ENCODE measurements around the gene TULP4.
"Not testable (repeated sequence)": the region's sequence is repeated elsewhere in the genome, so short reads cannot be mapped to it uniquely, and the experiment has no call there.

Gene TULP4

DNA sequence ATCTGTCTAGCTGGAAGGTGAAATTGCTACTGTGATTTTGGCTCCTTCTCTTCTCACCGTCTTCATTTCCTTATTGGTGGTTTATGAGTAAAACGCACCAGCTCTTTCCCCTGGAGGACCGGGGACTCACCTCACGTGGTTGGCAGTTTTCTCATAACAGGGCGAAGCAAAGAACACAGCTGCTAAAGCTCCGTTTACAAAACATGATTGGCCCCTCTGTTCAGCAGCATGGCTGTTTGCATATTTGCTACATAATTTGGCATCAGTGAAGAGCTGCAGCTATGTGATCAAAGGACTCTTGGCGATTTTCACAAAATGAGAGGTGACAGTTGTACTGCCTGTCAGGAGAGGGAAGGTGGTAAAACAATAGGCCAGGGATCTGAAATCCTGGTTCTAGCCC, 227.1 kb downstream of the TULP4 start:
- DNase-seq: no peak

GRCh38 chr6:158539881-158540280, 227.6 kb downstream of the TULP4 start:
- no peak for DNase-seq

DNA sequence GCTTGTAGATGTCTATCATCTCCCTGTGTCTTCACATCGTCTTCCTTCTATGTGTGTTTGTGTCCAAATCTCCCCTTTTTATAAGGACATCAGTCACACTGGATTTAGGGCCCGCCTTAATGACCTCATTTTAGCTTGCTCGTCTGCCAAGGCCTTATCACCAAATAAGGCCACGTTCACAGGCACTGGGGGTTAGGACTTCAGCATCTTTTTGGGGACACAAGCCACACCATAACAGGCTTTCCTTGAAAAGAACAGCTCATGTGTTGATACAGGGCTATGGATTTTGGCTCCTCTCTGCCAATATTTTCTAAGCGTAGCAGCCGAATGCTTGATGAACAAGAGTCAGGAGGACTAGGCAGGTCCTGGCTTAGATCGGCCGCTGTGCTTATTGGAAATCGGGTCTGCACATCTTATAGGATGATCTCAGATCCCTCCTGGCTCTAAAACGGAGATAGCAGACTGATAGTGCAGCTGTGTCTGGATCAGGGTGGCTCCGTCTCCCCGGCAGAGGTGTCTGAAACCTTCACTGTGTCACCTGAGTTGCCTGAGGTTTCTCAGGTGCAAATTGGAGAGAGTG, 231.4 kb downstream of the TULP4 start:
- DNase-seq: no peak

GRCh38 chr6:158544428-158544827, 232.2 kb downstream of the TULP4 start:
- no peak for DNase-seq

DNA sequence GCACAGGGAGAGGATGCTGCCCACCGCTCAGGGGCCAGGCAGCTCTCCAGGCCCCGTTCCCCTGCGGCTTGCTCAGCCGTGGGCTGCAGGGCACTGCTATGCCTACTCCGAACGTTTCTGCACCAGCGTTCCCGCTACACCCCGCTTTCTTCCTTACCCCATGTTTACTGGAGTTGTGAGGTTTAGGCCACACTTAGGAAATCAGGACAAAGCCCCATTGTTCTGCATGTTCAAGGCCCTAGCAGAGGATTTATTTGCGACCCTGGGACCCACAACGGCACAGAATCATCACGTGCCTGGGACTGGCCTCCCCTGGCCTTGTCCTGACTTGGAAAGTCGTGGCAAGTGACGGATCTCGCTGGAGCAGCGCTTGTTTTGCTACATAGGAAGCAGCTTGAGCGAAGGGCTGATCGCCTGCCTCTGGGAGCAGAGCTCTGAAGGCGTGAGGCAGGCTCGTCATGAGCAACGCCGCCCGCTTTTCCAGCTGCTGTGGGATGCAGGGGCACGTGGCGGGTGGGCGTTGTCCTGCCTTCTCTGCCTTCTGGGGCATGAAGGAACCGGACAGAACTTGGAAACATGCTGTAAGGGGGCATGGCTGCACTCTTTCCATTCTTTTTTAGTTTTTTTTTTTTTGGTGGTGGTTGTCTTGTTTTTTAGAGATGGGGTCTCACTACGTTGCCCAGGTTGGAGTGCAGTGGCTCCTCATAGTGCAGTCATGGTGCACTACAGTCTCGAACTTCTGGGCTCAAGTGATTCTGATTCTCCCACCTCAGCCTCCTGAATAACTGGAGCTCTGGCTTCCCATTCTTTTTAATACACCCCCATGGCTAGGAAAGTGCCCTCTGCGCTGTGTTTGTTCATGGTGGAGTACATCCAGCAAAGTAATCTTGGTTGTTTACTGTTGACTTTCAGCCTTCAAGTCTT, 233.0 kb downstream of the TULP4 start:
- DNase-seq: no peak

- DNase-seq: no peak
Observed at GRCh38 chr6:158548418-158549161, 236.3 kb downstream of the TULP4 start.

DNA sequence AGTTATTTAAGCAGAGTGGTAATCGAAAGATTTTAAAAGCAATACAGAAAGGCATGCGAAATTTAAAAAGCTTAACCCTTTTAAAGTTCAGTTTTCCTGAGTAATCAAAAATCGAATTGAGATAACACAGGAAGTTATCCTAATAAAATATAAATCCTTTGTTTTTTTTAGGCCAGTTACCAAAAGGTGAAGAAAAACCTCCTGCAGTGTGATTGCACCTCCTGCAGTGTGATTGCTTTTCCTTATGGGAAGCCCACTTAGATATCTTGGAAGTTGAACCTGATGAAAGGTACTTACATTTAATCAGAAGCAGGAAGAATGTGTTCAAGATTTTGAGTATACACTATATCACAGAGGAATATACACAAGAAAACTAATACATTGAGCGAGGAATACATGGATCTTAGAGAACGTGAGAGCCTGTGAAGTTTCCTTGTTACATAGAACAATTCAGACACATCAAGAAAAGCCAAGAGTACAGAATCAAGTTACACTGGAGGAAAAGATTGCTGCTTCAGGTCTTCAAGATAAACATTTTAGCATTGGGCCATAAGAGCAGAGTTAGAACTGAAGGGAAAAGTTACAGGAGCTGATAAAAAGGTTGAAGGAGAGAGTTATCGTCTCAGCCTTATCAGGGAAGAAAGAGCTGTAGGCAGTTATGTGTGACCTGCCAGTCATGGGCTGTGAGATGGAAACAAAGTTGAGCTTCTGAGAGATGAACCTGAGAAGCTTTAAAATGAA, 240.0 kb downstream of the TULP4 start:
- DNase-seq: no peak

DNA sequence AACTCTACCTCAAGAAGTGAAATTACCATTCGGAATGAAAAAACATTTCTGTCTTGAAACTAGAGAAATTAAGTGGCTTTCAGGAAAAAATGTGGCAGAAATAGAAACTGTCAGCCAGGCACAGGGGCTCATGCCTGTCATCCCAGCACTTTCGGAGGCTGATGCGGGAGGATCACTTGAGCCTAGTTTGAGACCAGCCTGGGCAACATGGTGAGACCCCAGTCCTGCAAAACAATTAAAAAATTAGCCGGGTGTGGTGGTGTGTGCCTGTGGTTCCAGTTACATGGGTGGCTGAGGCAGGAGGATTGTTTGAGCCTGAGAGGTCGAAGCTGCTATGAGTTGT, 240.5 kb downstream of the TULP4 start:
- DNase-seq: no peak

DNA sequence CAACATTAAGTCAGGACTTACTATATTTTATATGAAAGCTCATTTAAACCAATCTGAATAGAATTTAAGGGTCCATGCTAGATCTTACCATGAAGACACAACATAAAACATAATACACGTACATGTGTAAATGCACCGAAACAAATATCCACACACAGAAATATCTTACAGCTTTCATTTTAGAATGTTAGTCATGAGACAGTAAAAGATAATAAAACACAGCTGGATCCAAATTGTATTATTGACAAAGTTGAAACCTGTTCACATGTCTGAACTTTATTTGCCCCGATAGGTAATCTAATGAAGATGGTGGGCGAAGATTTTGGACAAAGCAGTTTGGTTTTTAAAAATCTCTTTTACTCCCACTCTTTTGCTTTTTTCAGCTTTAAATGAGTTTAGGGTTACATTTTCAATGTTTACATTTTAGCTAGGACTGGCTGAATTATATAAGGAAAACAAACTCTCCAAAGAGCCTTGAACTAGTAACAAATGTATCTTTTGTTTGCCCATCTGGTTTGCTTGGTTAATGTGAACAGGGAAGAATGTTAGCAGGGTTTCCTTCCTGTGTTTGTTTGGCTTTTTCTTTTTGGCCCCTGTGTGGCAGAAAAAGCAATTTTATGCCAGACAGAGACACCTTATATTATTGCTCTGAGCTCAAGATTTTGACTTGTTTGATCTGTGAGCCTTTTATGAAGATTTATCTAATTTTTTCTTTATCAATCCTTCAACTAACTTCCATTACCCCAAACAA, 242.5 kb downstream of the TULP4 start:
- no peak for DNase-seq

DNA sequence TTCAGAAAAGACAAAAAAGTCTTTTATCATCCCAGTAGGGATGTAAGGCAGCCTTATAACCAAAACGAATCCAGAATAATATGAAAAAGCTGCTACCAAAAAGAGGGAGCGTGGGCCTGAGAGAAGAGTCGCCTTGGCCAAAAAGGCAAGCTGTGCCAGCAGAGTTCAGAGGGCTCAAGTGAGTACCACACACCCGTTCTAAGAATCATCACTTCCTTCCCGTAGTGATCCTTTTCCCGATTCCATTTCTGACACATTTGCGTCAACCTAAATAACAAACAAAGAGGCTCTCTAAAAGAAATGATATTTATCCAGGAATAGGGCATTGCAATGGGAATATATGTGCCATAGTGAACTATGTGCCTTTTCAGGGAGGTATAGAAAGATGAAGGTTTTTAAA, 243.8 kb downstream of the TULP4 start:
- no peak for DNase-seq

- DNase-seq: not testable (repeated sequence)
Observed at GRCh38 chr6:158557110-158557509, 244.8 kb downstream of the TULP4 start.

DNA sequence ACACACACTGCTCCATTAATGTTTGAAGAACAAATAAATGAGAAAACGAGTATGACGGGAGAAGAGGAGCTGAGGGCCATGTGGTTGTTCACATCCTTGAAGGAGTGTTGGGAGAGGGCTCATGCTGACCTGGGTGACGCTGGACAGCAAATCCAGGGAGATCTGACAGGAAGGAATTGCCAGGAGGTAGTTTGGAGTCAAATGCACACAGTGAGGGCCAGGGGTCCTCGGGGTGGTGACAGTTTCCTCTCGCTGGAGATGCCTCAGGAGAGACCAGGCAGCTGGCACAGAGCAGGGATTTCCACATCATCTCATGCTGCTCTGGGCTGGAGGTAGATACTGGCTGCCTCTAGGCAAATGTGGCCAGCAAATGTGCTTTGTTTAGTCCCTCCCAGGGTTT, 245.7 kb downstream of the TULP4 start:
- no peak for DNase-seq

- no peak for DNase-seq
Observed at GRCh38 chr6:158558415-158559306, 246.4 kb downstream of the TULP4 start.

DNA sequence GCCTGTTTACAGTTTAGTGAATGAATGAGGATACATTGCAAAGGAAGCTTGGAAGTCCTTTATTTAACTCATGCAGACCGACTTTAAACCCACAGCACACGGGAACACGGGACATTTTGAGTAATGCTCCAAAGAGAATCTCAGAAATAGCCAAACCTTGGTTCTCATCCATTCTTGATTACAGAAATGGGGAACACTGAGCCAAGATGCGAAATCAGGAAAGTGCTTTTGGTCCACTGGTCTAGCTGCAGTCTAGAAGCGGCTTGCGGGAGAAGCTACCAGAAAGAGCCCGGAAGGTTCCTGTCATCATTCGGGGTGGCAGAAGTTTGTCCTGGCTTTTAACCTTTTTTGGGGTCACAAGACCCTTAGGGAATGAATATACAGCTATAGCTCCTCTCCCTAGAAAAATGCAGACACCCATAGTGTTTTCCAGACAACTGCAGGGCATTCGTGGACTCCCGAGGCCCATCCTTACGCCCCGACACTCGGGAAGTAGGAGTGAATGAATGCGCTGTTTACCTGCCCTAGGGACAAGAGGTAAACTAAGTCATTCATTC, 247.2 kb downstream of the TULP4 start:
- no peak for DNase-seq

DNA sequence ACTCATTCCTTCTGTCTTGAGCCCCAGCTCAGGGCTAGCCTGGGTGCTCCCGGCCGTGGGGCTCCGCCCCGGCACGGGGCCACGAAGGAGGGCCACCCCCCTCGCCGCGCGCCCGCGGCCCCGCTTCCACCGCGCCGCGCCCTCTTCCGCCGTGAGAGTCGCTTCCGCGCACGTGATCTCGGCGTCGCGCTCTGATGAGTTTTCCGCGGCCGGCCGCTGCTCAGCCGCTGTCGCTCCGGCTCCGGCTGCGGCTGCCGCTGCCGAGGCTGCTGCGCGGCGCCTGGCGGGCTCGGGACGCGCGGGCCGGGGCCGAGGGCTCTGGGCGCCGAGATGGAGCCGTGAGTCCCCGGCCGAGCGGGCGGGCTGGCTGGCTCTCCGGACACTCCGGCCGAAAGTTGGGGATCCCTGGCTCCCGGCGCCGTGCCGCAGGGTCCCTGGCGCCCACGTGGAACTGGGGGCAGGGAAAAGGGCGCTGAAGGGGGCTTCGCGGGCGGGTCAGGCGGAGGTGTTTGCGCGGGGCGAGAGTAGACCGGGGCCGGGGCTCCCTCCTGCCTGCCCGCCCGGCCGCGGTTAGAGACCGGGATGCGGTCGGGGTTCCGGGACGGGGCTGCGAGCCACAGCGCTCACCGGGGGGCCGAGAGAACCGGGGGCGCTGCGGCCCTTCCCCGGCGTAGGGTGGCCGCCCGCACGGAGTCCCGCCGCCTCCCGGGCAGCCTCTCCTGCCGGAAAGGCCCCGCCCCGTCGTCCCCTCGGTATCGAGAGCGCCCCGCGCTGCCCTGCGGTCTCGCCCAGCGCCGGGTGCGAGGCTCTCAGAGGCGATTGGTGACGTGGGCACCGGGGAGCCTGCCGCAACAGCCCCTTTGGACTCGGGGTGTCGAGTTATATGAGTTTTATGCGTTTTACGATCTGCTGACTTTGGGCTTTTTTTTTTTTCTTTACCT, 247.9 kb downstream of the TULP4 start, which contains the start of gene TMEM181:
Gene TMEM181, plus strand, starts transcription at position 197 of the 941 bp plus-strand sequence. Its CDS starts 134 bp downstream, at position 331.
- peak; percentile 84 for DNase-seq

DNA sequence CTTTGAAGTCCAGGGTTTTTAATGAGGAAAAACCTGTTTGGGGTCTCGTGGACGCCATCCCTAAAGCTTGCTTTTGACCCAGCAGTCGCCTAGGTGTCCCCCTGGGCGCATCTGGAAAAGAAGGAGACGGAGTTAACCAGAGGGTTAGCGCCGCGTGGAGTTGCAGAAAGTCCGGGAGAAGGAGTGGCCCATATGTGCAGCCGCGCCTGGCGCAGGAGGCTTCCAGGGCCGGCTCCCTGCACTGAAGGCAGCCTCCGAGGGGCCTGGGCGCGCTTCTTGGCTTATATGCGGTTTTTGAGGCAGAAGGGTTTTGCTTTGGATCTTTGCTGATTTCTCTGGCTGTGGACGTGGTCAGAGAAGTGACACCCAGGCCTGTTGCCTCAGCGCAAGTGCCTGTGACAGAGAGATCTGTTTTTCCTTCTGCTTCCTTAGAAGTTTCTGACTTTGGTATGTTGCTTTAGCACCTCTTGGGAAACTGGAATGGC, 248.6 kb downstream of the TULP4 start:
- no peak for DNase-seq

All from fibroblast of skin of right quadriceps (primary cell).